HG02884 (cell line): ENCODE data around the gene DNMBP.
"Not testable (repeated sequence)": the region's sequence is repeated elsewhere in the genome, so short reads cannot be mapped to it uniquely, and the experiment has no call there.

ENCODE experiments used
- ATAC-seq: cut with Tn5 transposase; IDR thresholded peaks from one replicate; pipeline ENCODE4 v1.9.1; 2021; ENCODE audit warnings: mild to moderate bottlenecking, moderate library complexity; ENCODE audit not compliant: unreplicated experiment

Gene DNMBP

GRCh38 chr10:99920486-99920885 is 89.3 kb downstream of the DNMBP start:
- ATAC-seq = no peak

- ATAC-seq = no peak
Observed at GRCh38 chr10:99917963-99918825, 91.6 kb downstream of the DNMBP start.

GRCh38 chr10:99916776-99917175 is 93.0 kb downstream of the DNMBP start:
- ATAC-seq = no peak

GRCh38 chr10:99915414-99915813 is 94.3 kb downstream of the DNMBP start:
- ATAC-seq = no peak

- ATAC-seq = no peak
Observed at GRCh38 chr10:99914236-99914635, 95.5 kb downstream of the DNMBP start.

GRCh38 chr10:99913831-99914235 is 95.9 kb downstream of the DNMBP start:
- no peak for ATAC-seq

GRCh38 chr10:99912041-99912440 is 97.7 kb downstream of the DNMBP start:
- ATAC-seq = no peak

GRCh38 chr10:99908512-99908911 is 101.2 kb downstream of the DNMBP start:
- ATAC-seq = no peak

- no peak for ATAC-seq
Observed at GRCh38 chr10:99906470-99906869, 103.3 kb downstream of the DNMBP start.

GRCh38 chr10:99905971-99906370 is 103.8 kb downstream of the DNMBP start:
- ATAC-seq = no peak

GRCh38 chr10:99895867-99896266 is 113.9 kb downstream of the DNMBP start:
- ATAC-seq = no peak

GRCh38 chr10:99895066-99895465 is 114.7 kb downstream of the DNMBP start:
- ATAC-seq = not testable (repeated sequence)

- no peak for ATAC-seq
Observed at GRCh38 chr10:99894613-99895012, 115.1 kb downstream of the DNMBP start.

- no peak for ATAC-seq
Observed at GRCh38 chr10:99888622-99889021, 121.1 kb downstream of the DNMBP start.

- no peak for ATAC-seq
Observed at GRCh38 chr10:99883523-99883922, 126.2 kb downstream of the DNMBP start.

- no peak for ATAC-seq
Observed at GRCh38 chr10:99881371-99881770, 128.4 kb downstream of the DNMBP start.

GRCh38 chr10:99880080-99880835 is 129.5 kb downstream of the DNMBP start:
- no peak for ATAC-seq

- no peak for ATAC-seq
Observed at GRCh38 chr10:99875473-99875872, 134.3 kb downstream of the DNMBP start.

GRCh38 chr10:99874341-99875085 is 135.2 kb downstream of the DNMBP start:
- ATAC-seq = no peak

GRCh38 chr10:99873846-99874245 is 135.9 kb downstream of the DNMBP start:
- no peak for ATAC-seq

GRCh38 chr10:99872367-99873162 is 137.2 kb downstream of the DNMBP start:
- ATAC-seq = no peak
